ENCODE results near the gene PIAS3.

The PIAS3 gene

GRCh38 chr1:145858901-145859490 lies at the start of gene PIAS3:
PIAS3 (minus strand) TSS chr1:145859081; CDS start chr1:145858990, 91 bp downstream.
- in situ Hi-C loops (cut with HindIII; ENCODE audit: low pct_ligation_motif_present, low pct_unique_long_range_greater_than_20kb, low sequenced_read_pairs) = no loop called here
- peak; percentile 95 for DNase-seq

- in situ Hi-C loops (cut with HindIII; ENCODE audit: low pct_ligation_motif_present, low pct_unique_long_range_greater_than_20kb, low sequenced_read_pairs) = no loop called here
- no peak for DNase-seq
Observed at GRCh38 chr1:145908653-145909052, 49.8 kb upstream of the PIAS3 start.

- DNase-seq = no peak
- in situ Hi-C loops (cut with HindIII; ENCODE audit: low pct_ligation_motif_present, low pct_unique_long_range_greater_than_20kb, low sequenced_read_pairs) = no loop called here
Observed at GRCh38 chr1:145906954-145907753, 48.3 kb upstream of the PIAS3 start.

- in situ Hi-C loops (cut with HindIII; ENCODE audit: low pct_ligation_motif_present, low pct_unique_long_range_greater_than_20kb, low sequenced_read_pairs) = no loop called here
- no peak for DNase-seq
Observed at GRCh38 chr1:145901312-145902021, 42.6 kb upstream of the PIAS3 start.

- in situ Hi-C loops (cut with HindIII; ENCODE audit: low pct_ligation_motif_present, low pct_unique_long_range_greater_than_20kb, low sequenced_read_pairs) = no loop called here
- no peak for DNase-seq
Observed at GRCh38 chr1:145898756-145899155, 39.9 kb upstream of the PIAS3 start.

- DNase-seq = no peak
- in situ Hi-C loops (cut with HindIII; ENCODE audit: low pct_ligation_motif_present, low pct_unique_long_range_greater_than_20kb, low sequenced_read_pairs) = no loop called here
Observed at GRCh38 chr1:145897969-145898368, 39.1 kb upstream of the PIAS3 start.

GRCh38 chr1:145895471-145895870 lies 36.6 kb upstream of the PIAS3 start:
- in situ Hi-C loops (cut with HindIII; ENCODE audit: low pct_ligation_motif_present, low pct_unique_long_range_greater_than_20kb, low sequenced_read_pairs) = no loop called here
- DNase-seq = no peak

- DNase-seq = no peak
- in situ Hi-C loops (cut with HindIII; ENCODE audit: low pct_ligation_motif_present, low pct_unique_long_range_greater_than_20kb, low sequenced_read_pairs) = no loop called here
Observed at GRCh38 chr1:145893306-145894055, 34.6 kb upstream of the PIAS3 start.

GRCh38 chr1:145892486-145893087 lies 33.7 kb upstream of the PIAS3 start:
- no peak for DNase-seq
- in situ Hi-C loops (cut with HindIII; ENCODE audit: low pct_ligation_motif_present, low pct_unique_long_range_greater_than_20kb, low sequenced_read_pairs) = no loop called here

GRCh38 chr1:145891587-145892485 lies 33.0 kb upstream of the PIAS3 start:
- peak; percentile 98 for DNase-seq
- in situ Hi-C loops (cut with HindIII; ENCODE audit: low pct_ligation_motif_present, low pct_unique_long_range_greater_than_20kb, low sequenced_read_pairs) = no loop called here

- no peak for DNase-seq
- in situ Hi-C loops (cut with HindIII; ENCODE audit: low pct_ligation_motif_present, low pct_unique_long_range_greater_than_20kb, low sequenced_read_pairs) = no loop called here
Observed at GRCh38 chr1:145891143-145891542, 32.3 kb upstream of the PIAS3 start.

- DNase-seq = no peak
- in situ Hi-C loops (cut with HindIII; ENCODE audit: low pct_ligation_motif_present, low pct_unique_long_range_greater_than_20kb, low sequenced_read_pairs) = no loop called here
Observed at GRCh38 chr1:145889722-145890121, 30.8 kb upstream of the PIAS3 start.

- in situ Hi-C loops (cut with HindIII; ENCODE audit: low pct_ligation_motif_present, low pct_unique_long_range_greater_than_20kb, low sequenced_read_pairs) = no loop called here
- peak; percentile 93 for DNase-seq
Observed at GRCh38 chr1:145887631-145888030, 28.8 kb upstream of the PIAS3 start.

- in situ Hi-C loops (cut with HindIII; ENCODE audit: low pct_ligation_motif_present, low pct_unique_long_range_greater_than_20kb, low sequenced_read_pairs) = no loop called here
- no peak for DNase-seq
Observed at GRCh38 chr1:145886816-145887215, 27.9 kb upstream of the PIAS3 start.

- in situ Hi-C loops (cut with HindIII; ENCODE audit: low pct_ligation_motif_present, low pct_unique_long_range_greater_than_20kb, low sequenced_read_pairs) = no loop called here
- DNase-seq = no peak
Observed at GRCh38 chr1:145886390-145886789, 27.5 kb upstream of the PIAS3 start.

- in situ Hi-C loops (cut with HindIII; ENCODE audit: low pct_ligation_motif_present, low pct_unique_long_range_greater_than_20kb, low sequenced_read_pairs) = no loop called here
Observed at GRCh38 chr1:145885738-145886287, 26.9 kb upstream of the PIAS3 start, which contains the start of gene ANKRD35. ANKRD35 (minus strand) TSS chr1:145885866; CDS start chr1:145885758, 108 bp downstream.

GRCh38 chr1:145884675-145885074 lies 25.8 kb upstream of the PIAS3 start:
- no peak for DNase-seq
- in situ Hi-C loops (cut with HindIII; ENCODE audit: low pct_ligation_motif_present, low pct_unique_long_range_greater_than_20kb, low sequenced_read_pairs) = no loop called here

More at GRCh38 chr1:145885738-145886287, 26.9 kb upstream of the PIAS3 start, which contains the start of gene ANKRD35:
- peak; percentile 80 for DNase-seq

All from ACHN (cell line).